GM19023 (cell line): ENCODE data around the gene MS4A10.
"Not testable (repeated sequence)": the region's sequence is repeated elsewhere in the genome, so short reads cannot be mapped to it uniquely, and the experiment has no call there.

Experiments
- ATAC-seq: cut with Tn5 transposase; IDR thresholded peaks from one replicate; pipeline ENCODE4 v1.9.1; 2021; ENCODE audit warnings: mild to moderate bottlenecking, moderate library complexity; ENCODE audit not compliant: unreplicated experiment

Gene MS4A10

DNA sequence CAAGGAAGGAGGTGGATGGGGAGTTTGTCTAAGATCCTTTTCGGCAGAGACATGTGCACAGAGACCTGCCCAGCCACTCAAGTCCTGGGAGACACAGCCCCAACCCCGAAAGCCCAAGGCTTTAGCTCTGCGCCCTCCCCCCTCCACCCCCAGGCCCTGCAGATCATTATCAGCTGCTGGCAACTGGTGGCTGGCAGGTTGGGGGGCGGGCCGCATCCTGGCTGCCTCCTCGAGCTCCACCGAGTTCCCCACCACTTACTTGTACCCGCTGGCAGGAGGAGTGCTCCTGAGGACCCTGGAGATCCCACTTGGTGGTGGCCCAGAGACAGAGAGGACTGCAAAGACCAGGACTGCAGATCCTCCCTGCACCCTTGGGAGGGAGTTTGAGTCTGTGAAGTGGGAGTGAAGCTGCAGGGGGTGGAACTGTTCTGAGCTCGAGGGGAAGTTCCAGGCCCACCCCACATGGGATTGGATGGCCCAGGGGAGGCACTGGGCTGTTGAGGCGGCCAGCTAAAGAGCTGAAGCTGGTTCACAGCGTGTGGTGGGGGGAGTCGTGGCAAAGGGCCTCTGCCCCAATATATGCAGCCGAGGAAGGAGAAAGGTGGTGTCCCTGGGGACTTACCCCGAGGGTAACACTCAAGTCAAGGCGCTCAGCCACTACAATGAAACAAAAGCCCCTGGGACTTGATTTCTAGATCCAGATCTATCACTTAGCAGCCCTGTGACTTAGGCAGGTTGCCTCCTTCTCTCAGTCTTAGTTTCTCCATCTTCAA, 36.9 kb downstream of the MS4A10 start:
- ATAC-seq: peak; percentile 49

DNA sequence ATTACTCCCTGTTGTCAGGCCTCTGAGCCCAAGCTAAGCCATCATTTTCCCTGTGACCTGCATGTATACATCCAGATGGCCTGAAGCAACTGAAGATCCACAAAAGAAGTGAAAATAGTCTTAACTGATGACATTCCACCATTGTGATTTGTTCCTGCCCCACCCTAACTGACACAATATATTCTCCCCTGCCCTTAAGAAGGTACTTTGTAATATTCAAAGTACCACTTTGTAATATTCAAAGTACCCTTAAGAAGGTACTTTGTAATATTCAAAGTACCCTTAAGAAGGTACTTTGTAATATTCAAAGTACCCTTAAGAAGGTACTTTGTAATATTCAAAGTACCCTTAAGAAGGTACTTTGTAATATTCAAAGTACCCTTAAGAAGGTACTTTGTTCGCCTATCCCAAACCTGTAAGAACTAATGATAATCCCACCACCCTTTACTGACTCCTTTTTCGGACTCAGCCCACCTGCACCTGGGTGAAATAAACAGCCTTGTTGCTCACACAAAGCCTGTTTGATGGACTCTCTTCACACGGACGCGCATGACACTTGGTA, 38.7 kb downstream of the MS4A10 start:
- ATAC-seq: not testable (repeated sequence)

DNA sequence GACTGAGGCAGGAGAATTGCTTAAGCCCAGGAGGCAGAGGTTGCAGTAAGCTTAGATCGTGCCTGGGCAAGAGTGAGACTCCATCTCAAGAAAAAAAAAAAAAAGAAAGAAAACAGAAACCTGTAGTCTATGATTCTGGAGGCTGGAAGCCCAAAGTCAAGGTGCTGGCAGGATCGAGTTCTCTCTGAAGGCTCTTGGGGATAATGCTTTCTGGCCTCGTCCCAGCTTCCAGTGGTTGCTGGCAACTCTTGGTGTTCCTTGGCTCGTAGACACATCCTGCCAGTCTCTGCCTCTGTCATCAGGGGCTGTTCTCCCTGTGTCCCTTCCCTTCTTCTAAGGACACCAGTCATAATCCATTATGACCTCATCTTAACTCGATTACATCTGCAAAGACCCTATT, 40.0 kb downstream of the MS4A10 start:
- ATAC-seq: no peak

- no peak for ATAC-seq
Measured at GRCh38 chr11:60825790-60826189, 40.7 kb downstream of the MS4A10 start.

- ATAC-seq: no peak
Measured at GRCh38 chr11:60830478-60831142, 45.5 kb downstream of the MS4A10 start.

DNA sequence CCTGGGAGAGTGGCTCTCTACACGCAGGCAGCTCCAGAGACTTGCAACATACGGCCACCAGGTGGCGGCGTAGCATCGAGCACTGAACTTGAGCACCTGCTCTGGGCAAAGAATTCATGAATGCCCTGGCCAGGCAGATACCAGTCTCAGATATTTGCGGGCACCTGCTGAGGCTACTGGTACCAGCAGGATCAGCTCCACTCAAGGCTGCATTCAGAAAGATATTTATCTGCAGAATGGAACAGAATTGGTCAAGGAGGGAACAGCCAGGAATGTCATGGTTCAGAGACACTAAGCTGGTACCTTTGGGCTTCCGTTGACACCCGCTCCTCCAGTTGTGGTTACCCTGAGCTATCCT, 46.0 kb downstream of the MS4A10 start:
- ATAC-seq: no peak

- ATAC-seq: no peak
Measured at GRCh38 chr11:60831501-60832079, 46.5 kb downstream of the MS4A10 start.

GRCh38 chr11:60834742-60835533, 49.8 kb downstream of the MS4A10 start:
- ATAC-seq: no peak

DNA sequence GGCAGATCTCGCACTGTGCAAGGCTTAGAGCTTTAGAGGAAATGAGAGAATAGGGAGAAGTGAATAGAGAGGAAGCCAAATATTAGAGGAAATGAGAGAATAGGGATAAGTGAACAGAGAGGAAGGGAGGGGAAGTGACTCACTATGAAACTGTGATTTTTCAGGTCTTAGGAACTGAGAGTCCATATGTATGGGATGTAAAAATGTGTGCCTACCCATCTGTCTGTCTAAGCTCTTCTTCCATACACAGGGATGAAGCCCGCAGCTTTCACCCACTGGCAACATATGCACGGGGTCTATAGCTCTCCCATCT, 50.4 kb downstream of the MS4A10 start:
- no peak for ATAC-seq

GRCh38 chr11:60836866-60837515, 51.9 kb downstream of the MS4A10 start:
- ATAC-seq: no peak

DNA sequence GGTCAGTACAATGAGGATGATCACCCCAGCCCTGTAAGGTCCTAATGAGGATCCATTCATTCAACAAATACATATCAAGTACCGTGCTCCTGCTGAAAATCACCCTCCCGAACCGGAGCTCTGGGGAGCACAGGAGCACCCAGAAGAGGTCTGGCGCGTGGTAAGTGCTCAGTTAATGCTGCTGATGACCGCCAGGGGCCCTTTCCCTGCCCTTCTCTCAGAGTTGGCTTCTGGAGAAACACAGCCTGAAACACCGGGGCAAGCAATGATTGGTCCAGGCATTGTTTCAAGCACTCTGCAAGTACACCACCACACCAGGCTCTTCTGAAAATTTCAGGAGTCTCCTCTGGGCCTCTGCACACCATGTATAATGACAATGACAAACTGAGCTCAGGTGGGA, 53.0 kb downstream of the MS4A10 start:
- ATAC-seq: no peak

- no peak for ATAC-seq
Measured at GRCh38 chr11:60840470-60841430, 55.6 kb downstream of the MS4A10 start.

DNA sequence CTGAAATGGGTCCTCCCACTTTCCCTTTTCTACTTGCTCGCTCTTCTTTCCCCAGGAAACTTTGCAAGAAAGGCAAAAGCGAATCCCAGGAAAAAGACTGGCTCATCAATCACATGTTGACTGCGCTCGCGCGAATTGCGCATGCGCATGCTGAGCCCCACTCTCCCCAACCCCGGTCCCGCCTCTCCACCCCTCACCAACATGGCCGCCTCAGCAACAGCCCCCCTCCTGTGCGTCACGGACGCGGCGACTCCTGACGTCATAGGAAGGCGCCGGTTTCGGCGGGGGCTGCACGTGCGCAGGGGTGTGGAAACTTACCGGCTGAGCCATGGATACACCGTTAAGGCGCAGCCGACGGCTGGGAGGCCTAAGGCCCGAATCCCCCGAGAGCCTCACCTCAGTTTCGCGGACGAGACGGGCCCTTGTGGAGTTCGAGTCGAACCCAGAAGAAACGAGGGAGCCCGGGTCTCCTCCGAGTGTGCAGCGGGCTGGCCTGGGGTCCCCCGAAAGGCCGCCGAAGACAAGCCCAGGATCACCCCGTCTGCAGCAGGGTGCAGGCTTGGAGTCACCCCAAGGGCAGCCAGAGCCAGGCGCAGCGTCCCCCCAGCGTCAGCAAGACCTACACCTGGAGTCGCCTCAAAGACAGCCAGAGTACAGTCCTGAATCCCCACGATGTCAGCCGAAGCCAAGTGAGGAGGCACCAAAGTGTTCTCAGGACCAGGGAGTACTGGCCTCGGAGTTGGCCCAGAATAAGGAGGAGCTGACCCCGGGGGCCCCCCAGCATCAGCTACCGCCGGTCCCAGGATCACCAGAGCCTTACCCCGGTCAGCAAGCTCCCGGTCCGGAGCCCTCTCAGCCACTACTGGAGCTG, 56.9 kb downstream of the MS4A10 start, which contains the start of gene CCDC86:
CCDC86 (plus strand) TSS at position 317 of the 871 bp plus-strand sequence; CDS start at position 329, 12 bp downstream.
- peak; percentile 78 for ATAC-seq

DNA sequence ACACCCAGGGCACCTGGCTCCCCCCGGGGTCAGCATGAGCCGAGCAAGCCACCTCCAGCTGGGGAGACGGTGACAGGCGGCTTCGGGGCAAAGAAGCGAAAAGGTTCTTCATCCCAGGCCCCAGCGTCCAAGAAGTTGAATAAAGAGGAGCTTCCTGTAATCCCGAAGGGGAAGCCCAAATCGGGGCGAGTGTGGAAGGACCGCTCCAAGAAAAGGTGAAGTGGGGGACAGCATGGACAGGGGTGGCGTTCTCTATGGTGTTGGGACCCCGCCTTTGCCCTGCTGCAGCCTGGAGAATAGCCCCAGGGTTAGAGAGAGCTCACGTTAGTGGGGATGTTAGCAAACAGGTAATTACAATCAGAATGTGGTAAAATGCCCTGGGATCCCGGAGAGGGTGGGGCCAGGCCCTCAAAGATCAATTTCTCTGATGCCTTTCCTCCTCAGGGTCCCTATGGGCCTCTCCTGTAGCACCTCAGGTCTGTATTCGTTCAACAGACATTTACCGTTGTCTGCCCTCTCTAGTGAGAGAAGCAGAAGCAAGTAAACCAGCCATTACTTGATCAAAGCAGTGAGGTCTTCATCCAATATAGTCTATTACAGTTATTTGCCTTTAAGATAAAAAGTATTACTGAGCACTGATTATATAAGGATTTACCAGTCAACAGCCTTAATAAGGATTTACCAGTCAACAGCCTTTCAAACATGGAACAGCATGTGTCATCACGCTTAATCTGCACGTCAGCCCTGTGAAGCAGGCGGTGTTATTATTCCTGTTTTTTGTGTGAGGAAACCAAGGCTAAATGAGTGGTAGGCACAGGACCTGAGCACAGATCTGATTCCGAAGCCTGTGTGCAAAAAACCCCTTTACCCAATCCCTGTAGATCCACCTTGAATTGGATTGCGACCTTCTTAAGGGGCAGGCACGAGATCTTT, 57.8 kb downstream of the MS4A10 start:
- ATAC-seq: no peak

- ATAC-seq: no peak
Measured at GRCh38 chr11:60844045-60844869, 59.1 kb downstream of the MS4A10 start.

DNA sequence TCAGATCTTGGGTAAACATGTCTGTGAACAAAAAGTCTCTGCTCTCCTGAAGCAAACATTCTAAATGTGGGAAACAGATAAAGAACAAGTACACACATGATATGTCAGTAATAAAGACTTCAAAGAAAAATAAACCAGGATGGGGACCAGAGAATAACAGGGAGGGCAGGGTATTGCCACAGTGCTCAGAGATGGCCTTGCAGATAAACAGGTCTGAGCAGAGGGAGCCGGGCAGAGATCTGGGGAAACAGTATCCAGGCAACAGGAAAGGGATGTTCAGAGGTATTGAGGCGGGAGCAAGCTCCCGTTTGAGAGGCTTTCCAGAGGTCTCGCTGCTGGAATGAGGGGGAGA, 59.7 kb downstream of the MS4A10 start:
- ATAC-seq: no peak

DNA sequence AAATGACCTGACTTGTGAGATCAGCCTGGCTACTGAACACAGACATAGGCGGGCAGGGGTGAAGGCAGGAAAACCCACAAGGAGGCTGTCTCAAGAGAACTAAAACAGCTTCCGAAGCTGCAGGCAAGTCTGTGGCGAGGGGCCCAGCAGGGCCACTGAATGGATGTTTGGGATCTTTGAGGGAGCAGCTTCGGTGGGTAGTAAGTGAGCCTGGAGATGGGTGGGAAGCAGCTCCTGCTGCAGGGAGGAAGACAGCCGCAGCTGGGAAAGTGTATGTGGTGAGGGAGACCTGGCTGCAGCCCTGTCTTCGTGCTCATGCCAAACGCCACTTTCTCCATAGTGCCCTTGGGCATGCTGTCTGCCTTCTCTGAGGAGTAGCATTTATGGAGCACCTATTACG, 60.2 kb downstream of the MS4A10 start:
- ATAC-seq: no peak
